HCT116 (cell line): ENCODE results near the gene ICA1L.

Source experiments
- EGR1 ChIP-seq: IDR thresholded peaks from 2 replicates; pipeline ENCODE4 v1.6.1; 2012; ENCODE audit warnings: low read depth
- EZH2 ChIP-seq: fragments of 200-600 bp; sonication (generic); IDR thresholded peaks from 2 replicates; pipeline ENCODE4 v1.6.1; 2017; ENCODE audit warnings: antibody characterized with exemption, mixed run types
- POLR2A ChIP-seq: IDR thresholded peaks from 2 replicates; pipeline ENCODE4 v1.7.0; 2011; ENCODE audit warnings: borderline replicate concordance; ENCODE audit not compliant: insufficient read depth, insufficient read length; ENCODE audit errors: extremely low read depth
- POLR2AphosphoS5 ChIP-seq: IDR thresholded peaks from 2 replicates; pipeline ENCODE4 v1.6.1; 2011; ENCODE audit warnings: mild to moderate bottlenecking, low read depth, low read length, moderate library complexity
- SRF ChIP-seq: IDR thresholded peaks from 2 replicates; pipeline ENCODE4 v1.6.1; 2012; ENCODE audit warnings: low read depth
- TF ChIP-seq, protein P1 (sequence below), 3 experiments: fragments of 200-600 bp in 1 of 3; sonication (generic) in 1 of 3; IDR thresholded peaks in 2 of 3; conservative IDR thresholded peaks in 1 of 3; 2 replicates each; pipeline ENCODE4 v1.5.1; 2012 to 2017; ENCODE audit warnings: low read depth in 2 of 3, low read length in 2 of 3, antibody characterized with exemption in 1 of 3, borderline replicate concordance in 1 of 3, control low read depth in 1 of 3, mild to moderate bottlenecking in 1 of 3, mixed read lengths in 1 of 3, mixed run types in 1 of 3, moderate library complexity in 1 of 3; ENCODE audit not compliant: insufficient read depth in 1 of 3

- TF ChIP-seq, protein P1, sequence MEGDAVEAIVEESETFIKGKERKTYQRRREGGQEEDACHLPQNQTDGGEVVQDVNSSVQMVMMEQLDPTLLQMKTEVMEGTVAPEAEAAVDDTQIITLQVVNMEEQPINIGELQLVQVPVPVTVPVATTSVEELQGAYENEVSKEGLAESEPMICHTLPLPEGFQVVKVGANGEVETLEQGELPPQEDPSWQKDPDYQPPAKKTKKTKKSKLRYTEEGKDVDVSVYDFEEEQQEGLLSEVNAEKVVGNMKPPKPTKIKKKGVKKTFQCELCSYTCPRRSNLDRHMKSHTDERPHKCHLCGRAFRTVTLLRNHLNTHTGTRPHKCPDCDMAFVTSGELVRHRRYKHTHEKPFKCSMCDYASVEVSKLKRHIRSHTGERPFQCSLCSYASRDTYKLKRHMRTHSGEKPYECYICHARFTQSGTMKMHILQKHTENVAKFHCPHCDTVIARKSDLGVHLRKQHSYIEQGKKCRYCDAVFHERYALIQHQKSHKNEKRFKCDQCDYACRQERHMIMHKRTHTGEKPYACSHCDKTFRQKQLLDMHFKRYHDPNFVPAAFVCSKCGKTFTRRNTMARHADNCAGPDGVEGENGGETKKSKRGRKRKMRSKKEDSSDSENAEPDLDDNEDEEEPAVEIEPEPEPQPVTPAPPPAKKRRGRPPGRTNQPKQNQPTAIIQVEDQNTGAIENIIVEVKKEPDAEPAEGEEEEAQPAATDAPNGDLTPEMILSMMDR (IDR thresholded peaks at IDR 0.05 in 2 of 3, conservative IDR thresholded peaks at IDR 0.05 in 1 of 3; ENCODE audit: borderline replicate concordance in 1 of 3, insufficient read depth in 1 of 3, low read depth in 2 of 3, low read length in 2 of 3), result no peak
- TF ChIP-seq SRF (no peak), POLR2A (no peak), EGR1 (no peak), POLR2AphosphoS5 (no peak), EZH2 (no peak)
These were observed 106.1 kb downstream of the ICA1L start for GRCh38 chr2:202765436-202765835.
